T follicular helper cell (primary cell): ENCODE measurements around the gene PPM1A.

Experiments
- DNase-seq: peaks from one replicate; pipeline ENCODE4 v3.0.0-alpha.2; 2020; ENCODE audit warnings: low read depth

PPM1A gene

DNA sequence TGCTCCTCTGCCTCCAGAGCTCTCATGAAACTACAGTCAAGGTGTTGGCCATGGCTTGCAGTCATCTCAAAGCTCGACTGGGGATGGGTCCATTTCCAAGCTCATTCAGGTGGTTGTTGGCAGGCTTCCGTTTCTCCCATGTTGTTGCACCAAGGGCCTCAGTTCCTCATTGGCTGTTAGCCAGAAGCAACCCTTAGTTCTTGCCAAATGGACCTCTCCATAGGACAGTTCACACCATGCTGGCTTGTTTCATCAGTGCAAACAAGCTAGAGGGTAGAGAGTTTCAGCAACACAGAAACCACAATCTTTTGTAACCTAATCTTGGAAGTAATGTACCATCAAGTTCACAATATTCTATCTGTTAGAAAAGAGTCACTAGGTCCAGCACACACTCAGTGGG is 22.7 kb upstream of the PPM1A start:
- DNase-seq: no peak

DNA sequence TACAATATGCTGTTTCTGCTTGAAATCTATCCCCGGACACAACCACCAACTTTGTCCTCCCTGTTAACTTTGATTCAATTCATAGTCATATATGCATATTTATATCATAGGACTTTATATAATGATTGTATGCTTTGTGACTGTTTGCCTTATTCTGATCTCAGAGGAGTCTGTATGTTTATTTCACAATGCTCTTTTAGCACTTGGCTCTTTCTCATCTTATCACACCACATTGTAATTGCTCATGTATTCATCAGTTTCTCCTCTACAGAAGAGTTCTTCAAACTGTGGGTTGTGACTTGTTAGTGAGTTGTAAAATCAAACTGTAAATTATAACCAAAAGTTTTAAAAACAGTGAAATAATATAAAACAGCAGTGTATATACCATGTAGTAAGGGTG is 21.7 kb upstream of the PPM1A start:
- DNase-seq: no peak

DNA sequence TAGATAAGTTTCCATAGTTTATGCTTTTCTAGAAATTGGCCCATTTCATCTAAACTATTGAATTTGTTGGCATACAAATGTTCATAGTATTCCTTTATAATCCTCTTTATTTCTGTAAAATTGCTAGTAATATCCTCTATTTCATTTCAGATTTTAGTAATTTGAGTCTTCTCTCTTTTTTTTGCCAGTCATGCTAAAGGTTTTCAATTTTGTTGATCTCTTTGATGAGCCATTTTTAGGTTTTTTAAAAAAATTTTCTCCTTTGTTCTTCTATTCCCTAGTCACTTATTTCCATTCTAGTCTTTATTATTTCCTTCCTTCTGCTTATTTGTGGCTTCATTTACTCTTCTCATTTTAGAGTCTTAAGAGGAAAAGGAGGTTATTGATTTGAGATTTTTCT is 19.4 kb upstream of the PPM1A start:
- DNase-seq: no peak

DNA sequence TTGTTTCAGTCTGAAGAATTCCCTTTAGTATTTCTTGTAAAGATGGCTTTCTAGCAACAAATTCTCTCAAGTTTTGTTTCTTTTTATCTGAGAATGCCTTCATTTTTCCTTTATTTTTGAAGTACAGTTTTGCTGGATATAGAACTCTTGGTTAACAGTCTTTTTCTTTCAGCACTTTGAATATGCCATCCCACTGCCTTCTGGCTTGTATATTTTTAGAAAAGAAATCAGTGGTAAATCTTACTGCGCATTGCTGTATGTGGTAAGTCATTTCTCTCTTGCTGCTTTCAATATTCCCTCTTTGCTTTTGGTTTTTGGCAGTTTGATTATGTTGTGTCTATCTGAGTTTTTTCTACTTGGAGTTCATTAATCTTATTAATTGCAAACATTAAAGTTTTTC is 16.8 kb upstream of the PPM1A start:
- no peak for DNase-seq

DNA sequence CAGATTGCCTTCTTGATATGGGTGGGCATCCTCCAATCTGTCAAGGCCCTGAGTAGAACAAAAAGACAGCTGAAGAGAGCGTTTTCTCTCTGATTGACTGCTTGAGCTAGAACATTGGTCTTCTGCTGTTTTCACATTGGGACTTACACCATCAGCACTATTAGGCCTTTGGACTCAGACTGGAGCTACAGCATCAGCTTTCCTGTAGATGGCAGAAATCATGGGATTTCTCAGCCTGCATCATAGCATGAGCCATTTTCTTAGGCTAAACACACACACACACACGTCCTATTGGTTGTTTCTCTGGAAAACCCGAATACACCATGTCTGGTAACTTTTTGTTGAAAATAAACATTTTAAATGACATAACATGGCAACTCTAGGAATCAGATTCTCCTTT is 15.8 kb upstream of the PPM1A start:
- DNase-seq: no peak

DNA sequence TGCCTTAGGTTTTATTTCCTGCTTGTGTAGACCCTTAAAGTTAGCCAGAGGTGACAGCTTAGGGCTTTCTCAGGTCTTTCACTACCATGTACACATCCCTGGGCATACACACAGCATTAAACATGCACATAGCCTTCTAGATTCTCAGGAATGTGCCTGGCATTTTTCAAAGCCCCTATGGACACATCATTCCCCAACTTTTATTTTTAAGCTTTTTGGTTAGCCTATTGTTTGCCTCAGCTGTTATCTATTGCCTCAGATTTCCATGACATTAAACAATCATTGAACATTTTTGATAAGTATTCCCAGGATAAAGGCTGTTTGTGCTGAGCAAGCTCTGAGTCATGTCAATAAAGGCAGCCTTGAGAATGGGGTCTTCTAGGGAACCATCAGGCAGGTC is 15.1 kb upstream of the PPM1A start:
- DNase-seq: no peak

DNA sequence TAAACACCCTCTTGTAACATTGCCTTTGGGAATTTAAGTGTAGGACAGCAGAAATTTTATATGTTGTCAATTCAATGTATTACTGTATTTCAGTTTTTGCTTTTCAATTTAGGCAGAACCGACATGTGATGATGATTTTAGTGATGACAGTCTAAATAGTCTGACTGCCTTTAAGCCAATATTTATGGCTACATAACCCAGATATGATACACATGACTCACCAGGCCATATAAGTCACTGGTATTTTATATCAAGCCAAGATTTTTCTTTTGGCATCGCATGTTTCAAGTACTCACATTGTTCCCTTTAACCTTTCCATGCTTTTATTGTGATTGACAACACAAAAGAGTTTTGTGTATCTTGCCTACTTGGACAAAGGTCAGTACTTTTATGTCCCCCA is 13.6 kb upstream of the PPM1A start:
- no peak for DNase-seq

DNA sequence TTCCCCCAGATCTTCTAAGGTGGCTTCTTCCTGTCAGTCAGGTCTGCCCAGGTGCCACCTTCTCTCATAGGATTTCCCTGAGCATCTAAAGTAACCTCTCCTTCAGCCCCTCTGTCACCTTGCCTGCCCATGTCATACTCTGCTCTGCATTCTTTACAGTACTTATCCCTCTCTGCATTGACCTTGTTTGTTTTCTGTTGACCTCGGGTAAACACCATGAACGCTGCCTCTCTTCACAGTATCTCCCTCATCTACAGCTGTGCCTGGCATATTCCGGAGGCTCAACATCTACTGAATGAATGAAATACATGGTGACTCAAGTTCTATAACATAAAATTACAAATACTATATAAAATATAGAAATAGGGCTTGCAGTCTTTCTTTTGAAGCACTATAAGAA is 10.1 kb upstream of the PPM1A start:
- no peak for DNase-seq

DNA sequence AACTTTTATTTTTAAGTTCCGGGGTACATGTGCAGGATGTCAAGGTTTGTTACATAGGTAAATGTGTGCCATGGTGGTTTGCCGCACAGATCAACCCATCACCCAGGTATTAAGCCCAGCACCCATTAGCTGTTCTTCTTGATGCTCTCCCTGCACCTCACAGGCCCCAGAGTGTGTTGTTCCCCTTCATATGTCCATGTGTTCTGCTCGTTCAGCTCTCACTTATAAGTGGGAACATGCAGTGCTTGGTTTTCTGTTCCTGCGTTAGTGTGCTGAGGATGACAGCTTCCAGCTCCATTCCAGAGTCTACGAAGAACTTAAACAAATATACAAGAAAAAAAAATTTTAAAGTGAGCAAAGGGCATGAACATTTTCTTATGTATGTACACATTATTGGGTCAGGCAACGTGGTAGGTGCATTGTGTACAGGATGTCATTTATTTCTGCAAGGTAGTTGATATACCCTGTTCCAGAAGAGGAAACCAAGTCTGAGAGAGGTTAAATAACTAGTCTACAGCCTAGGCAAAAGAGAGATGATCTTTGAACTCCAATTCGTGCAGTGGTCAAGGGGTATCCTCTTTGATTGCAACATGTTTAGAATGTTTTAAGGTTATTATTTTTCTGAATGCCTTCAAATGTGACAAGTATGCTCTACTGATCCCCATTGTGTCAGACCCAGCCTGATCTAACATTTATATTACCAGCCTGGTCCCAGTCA is 8.7 kb upstream of the PPM1A start:
- no peak for DNase-seq

DNA sequence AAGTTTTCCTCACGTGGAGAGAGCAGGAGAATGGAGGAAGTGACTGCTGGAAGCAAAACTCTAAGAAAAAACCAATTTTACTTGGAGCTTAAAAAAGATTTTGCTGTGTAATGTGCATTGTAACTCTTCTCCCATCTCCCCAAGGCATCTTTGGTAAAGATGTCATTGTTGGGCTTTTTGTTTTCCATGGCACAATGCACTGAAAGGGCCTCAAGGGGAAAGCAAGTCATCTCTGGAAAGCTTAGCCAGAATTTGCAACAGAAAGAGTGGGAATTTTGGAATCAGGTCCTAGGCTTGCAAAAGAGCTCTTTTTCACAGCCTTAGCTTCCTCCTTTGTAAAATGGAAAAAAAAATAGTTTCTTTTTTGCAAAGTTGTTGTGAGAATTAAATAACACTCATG is 7.9 kb upstream of the PPM1A start:
- DNase-seq: no peak

DNA sequence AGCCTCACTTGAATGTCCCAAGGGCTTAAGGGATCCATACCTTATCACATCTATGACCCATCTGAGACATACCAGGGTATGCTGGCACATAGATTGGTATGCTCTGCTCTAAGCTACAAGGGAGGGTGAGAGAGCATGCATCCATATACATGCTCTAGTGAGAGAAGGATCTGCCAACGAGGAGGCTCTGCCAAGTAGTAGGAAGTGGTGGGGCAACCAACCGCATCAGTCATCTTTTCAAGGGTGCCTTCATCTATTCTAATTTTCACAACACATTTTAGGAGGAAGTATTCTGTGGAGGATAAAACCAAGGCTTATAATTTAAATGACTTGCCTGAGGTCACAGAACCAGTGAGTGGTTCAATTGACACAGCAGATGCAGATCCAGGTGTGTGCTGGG is 6.6 kb upstream of the PPM1A start:
- DNase-seq: no peak

DNA sequence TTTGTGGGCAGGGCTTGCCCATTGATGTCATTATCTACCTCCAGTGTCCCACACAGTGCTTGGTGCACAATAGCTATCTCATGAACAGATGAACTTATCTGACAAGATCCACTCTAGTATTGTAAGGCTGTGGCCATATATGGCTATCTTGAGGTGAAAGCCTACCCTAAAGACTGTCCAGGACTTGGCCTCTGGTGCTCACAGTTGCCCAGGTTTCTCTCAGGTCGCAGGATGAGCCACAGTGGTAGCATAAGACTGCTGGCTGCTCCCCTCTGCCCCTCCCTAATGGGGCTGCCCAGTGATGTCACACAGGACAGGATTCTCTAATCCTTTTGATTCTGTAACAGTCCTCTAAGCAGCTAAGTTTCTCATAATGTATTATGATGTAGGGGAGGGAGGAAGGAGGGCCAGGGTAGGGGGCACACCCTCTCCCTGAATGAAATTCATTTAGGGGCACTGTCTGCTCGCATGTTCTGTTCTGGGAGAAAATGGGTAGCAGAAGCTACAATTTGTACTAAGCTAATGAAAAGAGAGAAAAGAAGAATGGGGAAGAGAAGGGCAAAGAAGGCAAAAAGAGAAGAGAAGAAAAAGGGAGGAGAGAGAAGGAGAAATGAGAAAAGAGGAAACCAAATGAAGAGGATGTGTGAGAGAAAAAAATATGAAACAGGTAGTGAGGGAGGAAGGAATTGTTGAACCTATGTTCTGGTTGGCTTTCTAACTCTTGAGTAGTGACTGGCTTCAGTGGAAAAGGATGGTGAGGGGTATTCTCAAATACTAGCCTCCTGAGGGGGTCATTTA is 3.4 kb upstream of the PPM1A start:
- DNase-seq: no peak

DNA sequence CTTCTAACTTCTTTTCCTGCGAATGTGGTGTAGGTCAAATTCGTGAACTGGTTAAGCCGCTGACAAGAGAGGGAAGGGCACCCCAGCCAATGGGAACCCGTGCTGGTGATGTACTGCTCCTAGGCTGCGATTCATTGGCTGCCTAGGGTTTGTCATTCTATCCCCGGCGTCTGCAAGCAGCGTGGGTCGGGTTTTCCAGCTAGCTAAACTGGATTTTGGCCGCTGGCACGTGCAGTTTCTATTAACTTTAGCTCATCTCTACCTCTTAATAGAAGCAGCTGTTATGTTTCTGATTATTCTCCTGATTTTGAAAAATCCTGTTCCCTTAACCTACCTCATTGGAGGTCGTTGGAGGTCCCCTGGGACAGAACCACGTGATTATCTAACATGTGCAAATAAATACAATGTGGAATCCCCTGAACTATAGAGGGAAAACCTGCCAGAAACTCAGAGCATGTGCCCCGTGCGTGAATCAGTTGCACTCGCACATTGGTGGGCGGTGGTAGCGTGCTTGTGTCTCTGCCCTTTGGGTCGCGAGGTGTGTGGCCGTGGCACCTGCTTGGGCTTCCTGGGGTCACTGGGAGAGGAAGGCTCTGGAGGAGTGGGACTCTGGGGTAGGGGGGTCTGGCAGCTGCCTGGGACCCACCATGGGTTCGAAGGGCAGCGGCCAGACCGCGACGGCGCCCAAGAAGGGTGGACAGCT is 876 bp upstream of the PPM1A start:
- peak; percentile 72 for DNase-seq

DNA sequence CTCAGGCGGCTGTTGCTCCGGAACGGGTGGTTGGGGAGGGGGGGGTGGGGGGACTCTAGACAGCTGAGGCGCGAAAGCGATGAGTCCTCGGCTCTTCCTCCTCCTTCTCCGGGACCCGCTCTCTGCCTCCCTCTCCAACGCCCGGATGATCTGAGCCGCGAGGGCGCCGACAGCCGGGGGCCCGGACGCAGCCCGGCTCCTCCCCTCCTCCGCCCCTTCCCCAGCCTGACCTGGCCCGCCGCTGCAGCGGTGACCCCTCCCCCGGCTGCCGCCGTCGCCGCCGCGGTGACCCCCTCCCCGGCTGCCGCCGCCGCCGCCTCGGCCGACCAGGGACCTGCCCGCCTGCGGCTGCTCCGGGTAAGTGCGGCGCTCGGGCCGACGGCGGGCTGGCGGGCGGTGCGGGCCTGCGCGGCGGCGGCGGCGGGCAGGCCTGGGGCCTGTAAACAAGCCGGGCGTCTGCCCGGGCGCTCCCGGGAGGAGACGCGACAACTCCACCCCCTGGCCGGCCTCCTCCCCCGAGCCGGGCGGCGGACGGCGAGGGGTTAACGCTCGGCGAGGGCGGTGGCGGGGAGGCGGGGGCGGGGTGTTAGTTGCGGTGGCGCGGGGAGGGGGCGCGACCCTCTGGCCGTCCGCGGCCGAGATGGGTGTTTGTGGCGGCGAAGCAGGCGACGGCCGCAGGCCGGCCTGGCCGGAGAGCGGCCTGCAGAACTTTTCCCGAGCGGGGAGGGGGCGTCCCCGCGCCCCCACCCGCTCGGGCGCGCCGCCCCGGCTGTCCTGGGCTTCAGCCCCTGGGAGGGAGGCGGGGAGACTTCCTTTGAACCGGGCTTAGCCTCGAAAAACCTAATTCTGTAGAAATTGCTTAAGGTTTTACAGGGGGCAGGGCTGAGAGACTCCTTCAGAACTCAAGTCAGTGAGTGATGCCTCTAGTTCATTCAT is 568 bp downstream of the PPM1A start:
- DNase-seq: peak; percentile 47

DNA sequence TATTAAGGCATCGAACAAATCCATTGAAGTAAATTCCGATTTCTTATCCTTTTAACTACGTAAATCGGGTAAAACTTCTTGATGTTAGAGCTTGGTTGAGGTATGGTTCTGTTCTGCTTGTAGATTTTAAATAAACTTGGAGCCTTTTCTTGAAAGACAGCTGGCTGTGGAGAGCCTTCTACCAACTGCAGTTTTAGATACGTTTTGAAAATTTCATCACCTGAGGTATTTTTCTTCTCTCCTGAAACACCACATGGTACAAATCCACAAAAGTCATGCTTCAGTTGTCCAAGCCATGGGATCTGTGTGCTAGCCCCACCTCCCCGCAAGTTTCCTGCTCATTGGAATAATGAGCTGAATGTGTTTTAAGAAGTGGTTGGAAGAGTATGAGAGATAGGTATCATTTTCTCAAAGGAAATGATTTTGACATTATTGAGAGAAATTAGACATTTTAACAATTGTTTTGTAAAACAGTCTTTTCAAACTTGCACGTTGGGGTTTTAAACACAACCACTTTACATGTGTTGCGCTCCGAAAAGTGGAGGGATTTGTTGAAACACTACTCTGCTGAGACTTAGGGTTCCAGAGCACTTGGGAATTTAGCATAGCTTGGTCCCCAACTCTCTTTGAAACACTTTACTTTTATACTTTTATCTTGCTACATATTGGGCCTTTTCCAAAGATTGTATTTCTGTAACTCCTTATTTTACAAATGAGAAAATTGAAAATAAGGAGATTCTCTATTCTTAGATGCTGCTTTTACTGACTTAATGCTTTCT is 1.4 kb downstream of the PPM1A start:
- no peak for DNase-seq

DNA sequence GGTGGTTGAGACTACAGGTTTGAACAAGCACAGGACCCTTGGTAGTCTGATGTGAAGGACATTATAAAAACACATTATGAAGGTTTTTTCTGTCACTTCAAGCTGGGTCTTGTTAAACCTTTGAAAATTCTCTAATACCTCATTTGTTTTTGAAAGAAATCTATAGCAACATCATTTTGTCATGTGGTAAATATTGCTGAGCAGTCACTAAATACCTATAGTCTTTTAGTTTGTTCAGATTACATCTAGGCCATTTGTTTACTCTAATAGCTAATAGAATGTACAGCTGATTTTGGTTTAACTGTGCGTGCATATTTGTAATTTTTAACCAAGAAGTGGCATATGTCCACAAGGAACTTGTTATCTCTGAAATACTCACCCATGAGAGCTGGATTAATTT is 2.9 kb downstream of the PPM1A start:
- no peak for DNase-seq

DNA sequence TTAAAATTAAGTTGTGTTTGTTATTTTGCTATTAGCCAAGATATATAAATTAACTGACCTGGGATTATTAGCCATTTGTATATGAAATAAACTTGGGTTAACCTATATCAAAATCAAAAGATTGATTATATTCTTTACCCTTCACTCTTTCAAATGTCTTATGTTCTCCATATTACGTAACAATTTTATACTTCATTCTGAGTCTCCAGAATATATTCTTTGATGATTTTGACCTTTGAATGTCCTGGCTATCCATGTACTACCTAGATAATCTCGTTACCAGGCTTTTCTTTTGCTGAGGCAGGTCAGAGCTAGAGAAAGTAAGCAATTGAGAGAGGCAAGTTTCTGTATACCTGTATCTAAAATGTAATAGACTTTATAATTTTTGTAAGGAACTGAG is 3.6 kb downstream of the PPM1A start:
- DNase-seq: no peak

DNA sequence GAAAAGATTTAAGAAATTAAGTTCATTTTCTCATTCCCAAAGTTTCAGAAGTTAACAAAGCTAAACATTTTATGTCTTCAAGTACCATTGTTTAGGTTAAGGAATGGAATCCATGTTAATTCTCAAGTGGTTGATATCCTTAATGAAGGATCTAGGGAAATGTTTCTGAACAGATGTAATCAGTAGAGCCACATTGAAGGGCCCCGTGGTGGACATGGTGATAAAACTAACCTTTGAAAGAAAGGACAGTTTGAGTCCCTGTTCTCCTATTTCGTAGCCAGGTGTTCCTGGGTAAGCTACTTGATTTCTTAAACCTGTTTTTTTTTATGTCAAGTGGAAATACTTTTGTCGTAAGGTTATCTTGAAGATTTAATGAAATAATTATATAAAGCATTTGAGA is 4.6 kb downstream of the PPM1A start:
- no peak for DNase-seq

DNA sequence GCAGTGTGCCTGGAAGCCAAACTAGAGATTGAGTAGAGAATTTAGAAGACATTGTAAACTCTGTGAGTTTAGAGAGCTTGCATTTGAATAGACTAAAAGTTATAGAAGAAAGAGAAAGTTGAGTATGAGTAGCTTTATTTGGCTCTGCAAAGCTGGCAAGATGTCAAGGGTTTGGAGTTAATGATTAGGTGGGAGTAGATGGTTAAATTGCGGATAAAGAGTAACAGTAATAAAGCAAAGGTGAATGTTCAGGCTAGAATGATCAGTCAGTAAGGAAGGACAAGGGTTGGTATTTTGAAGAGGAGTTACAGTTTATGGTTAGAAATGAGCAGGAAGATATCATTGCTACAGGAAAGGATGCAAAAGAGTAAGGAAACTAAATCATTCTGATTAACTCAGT is 5.2 kb downstream of the PPM1A start:
- DNase-seq: no peak

DNA sequence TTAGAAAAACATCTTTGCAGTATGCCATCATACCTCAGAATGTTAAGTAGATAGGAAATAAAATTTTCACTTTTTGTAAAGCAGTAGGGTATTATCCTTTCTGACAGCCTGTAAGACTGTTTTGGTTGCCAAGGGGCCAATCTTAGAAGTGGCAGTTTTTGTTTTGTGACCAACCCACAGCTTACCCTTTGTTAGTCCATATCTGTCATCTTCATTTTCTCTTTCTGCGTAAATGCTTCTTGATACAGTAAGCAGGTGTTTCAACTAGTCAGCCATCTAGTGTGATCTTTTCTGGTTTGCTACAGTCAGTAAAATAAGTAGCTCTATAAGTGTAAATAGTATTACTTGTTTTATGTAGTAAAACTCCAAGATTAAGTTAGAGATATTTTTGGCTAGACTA is 8.8 kb downstream of the PPM1A start:
- no peak for DNase-seq

DNA sequence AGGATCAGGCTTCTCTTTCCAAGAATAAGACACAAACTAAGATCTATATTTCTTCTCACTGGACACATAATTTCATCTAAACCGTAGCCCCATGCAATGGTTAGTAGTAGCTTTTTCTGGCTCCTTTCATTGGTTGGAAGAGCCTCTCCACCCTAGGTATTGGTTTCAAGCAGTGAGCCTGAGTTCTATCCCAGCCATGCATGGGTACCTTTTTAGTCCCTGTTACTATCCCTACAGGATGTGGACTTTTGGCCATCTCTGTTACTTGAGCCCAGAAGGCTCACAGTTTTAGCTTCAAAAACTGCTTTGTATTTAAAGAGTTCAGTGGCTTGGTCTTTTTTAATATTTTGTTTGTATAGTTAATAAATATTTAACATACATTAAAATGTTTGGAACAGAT is 16.1 kb downstream of the PPM1A start:
- no peak for DNase-seq
